ENCODE data around the gene ENKD1.
"Not testable (repeated sequence)": the region's sequence is repeated elsewhere in the genome, so short reads cannot be mapped to it uniquely, and the experiment has no call there.

ENKD1 gene

GRCh38 chr16:67693517-67694285, 27.2 kb upstream of the ENKD1 start:
- 94% methylated on average over 7 of the region's 8 CpGs for WGBS
- not testable (repeated sequence) for H2BK120ac ChIP-seq (ENCODE audit: low read depth, low read length); H3K4ac ChIP-seq (ENCODE audit: low read depth in 1 of 2, low read length in 2 of 2); H3K4me2 ChIP-seq (ENCODE audit: low read length, poor library complexity, severe bottlenecking); H4K8ac ChIP-seq (ENCODE audit: low read length); H3K4me1 ChIP-seq (ENCODE audit: control insufficient read depth, insufficient read depth, low read depth, low read length); H4K91ac ChIP-seq (ENCODE audit: low read length); H3K9me3 ChIP-seq (ENCODE audit: control insufficient read depth, low read length); H3K4me3 ChIP-seq (ENCODE audit: insufficient read depth in 1 of 2, low read depth in 1 of 2, low read length in 2 of 2); H3K14ac ChIP-seq (ENCODE audit: low read length in 2 of 2); H3K23ac ChIP-seq (ENCODE audit: low read length in 2 of 2); H3K9ac ChIP-seq (ENCODE audit: low read length); H2BK5ac ChIP-seq (ENCODE audit: low read depth, low read length, poor library complexity, severe bottlenecking); H2BK15ac ChIP-seq (ENCODE audit: low read depth, poor library complexity, severe bottlenecking); H3K18ac ChIP-seq (ENCODE audit: low read depth in 1 of 2, low read length in 2 of 2); H3K27me3 ChIP-seq (ENCODE audit: control insufficient read depth in 1 of 2, insufficient read depth in 1 of 2, low read length in 2 of 2); H3K27ac ChIP-seq (ENCODE audit: low read length, poor library complexity, severe bottlenecking); H2BK12ac ChIP-seq (ENCODE audit: low read length in 2 of 2); H2AFZ ChIP-seq (ENCODE audit: low read depth, low read length); H2AK5ac ChIP-seq (ENCODE audit: low read length, severe bottlenecking); DNase-seq
- peaks cover 3 to 15% of the 10 kb centered on the region in 2 experiments for H3K36me3 ChIP-seq (ENCODE audit: control insufficient read depth in 1 of 2, insufficient read depth in 2 of 2, low read depth in 1 of 2, low read length in 2 of 2)
- H3K79me1 ChIP-seq (replicated peaks; ENCODE audit: low read length, poor library complexity, severe bottlenecking): peaks cover 32% of the 10 kb centered on the region

GRCh38 chr16:67685388-67686112, 19.0 kb upstream of the ENKD1 start:
- Histone ChIP-seq H2AFZ (ENCODE audit: low read depth, low read length) (no peak overlapping the region), H4K91ac (ENCODE audit: low read length) (no peak overlapping the region), H3K4ac (ENCODE audit: low read depth in 1 of 2, low read length in 2 of 2) (no peak overlapping the region), H3K27ac (ENCODE audit: low read length, poor library complexity, severe bottlenecking) (no peak overlapping the region), H3K79me1 (replicated peaks; ENCODE audit: low read length, poor library complexity, severe bottlenecking) (peaks cover 20% of the 10 kb centered on the region), H3K36me3 (ENCODE audit: control insufficient read depth in 1 of 2, insufficient read depth in 2 of 2, low read depth in 1 of 2, low read length in 2 of 2) (peaks cover 15 to 32% of the 10 kb centered on the region in 2 experiments), H2BK120ac (ENCODE audit: low read depth, low read length) (no peak overlapping the region), H2BK12ac (ENCODE audit: low read length in 2 of 2) (no peak overlapping the region), H2BK5ac (ENCODE audit: low read depth, low read length, poor library complexity, severe bottlenecking) (no peak overlapping the region), H2AK5ac (ENCODE audit: low read length, severe bottlenecking) (no peak overlapping the region), H3K4me3 (ENCODE audit: insufficient read depth in 1 of 2, low read depth in 1 of 2, low read length in 2 of 2) (no peak overlapping the region), H3K27me3 (ENCODE audit: control insufficient read depth in 1 of 2, insufficient read depth in 1 of 2, low read length in 2 of 2) (no peaks in the 10 kb centered on the region), H3K9ac (ENCODE audit: low read length) (no peak overlapping the region), H3K23ac (ENCODE audit: low read length in 2 of 2) (no peak overlapping the region), H3K4me1 (ENCODE audit: control insufficient read depth, insufficient read depth, low read depth, low read length) (peaks cover 2% of the 10 kb centered on the region), H4K8ac (ENCODE audit: low read length) (no peak overlapping the region), H3K4me2 (ENCODE audit: low read length, poor library complexity, severe bottlenecking) (no peak overlapping the region), H2BK15ac (ENCODE audit: low read depth, poor library complexity, severe bottlenecking) (no peak overlapping the region), H3K18ac (ENCODE audit: low read depth in 1 of 2, low read length in 2 of 2) (no peak overlapping the region), H3K14ac (ENCODE audit: low read length in 2 of 2) (no peak overlapping the region), H3K9me3 (ENCODE audit: control insufficient read depth, low read length) (no peaks in the 10 kb centered on the region)
- 96% methylated on average over 14 of the region's 17 CpGs for WGBS
- DNase-seq: no peak

- Histone ChIP-seq H3K14ac (ENCODE audit: low read length in 2 of 2) (no peak overlapping the region), H3K27ac (ENCODE audit: low read length, poor library complexity, severe bottlenecking) (no peak overlapping the region), H3K4me3 (ENCODE audit: insufficient read depth in 1 of 2, low read depth in 1 of 2, low read length in 2 of 2) (no peak overlapping the region), H2BK12ac (ENCODE audit: low read length in 2 of 2) (no peak overlapping the region), H3K4me1 (ENCODE audit: control insufficient read depth, insufficient read depth, low read depth, low read length) (peaks cover 2% of the 10 kb centered on the region), H2BK15ac (ENCODE audit: low read depth, poor library complexity, severe bottlenecking) (no peak overlapping the region), H2AK5ac (ENCODE audit: low read length, severe bottlenecking) (no peak overlapping the region), H3K23ac (ENCODE audit: low read length in 2 of 2) (no peak overlapping the region), H3K18ac (ENCODE audit: low read depth in 1 of 2, low read length in 2 of 2) (no peak overlapping the region), H4K8ac (ENCODE audit: low read length) (no peak overlapping the region), H4K91ac (ENCODE audit: low read length) (no peak overlapping the region), H3K79me1 (replicated peaks; ENCODE audit: low read length, poor library complexity, severe bottlenecking) (peaks cover 22% of the 10 kb centered on the region), H2BK5ac (ENCODE audit: low read depth, low read length, poor library complexity, severe bottlenecking) (no peak overlapping the region), H3K9me3 (ENCODE audit: control insufficient read depth, low read length) (no peaks in the 10 kb centered on the region), H3K27me3 (ENCODE audit: control insufficient read depth in 1 of 2, insufficient read depth in 1 of 2, low read length in 2 of 2) (no peaks in the 10 kb centered on the region), H3K9ac (ENCODE audit: low read length) (no peak overlapping the region), H3K4ac (ENCODE audit: low read depth in 1 of 2, low read length in 2 of 2) (no peak overlapping the region), H3K36me3 (ENCODE audit: control insufficient read depth in 1 of 2, insufficient read depth in 2 of 2, low read depth in 1 of 2, low read length in 2 of 2) (peaks cover 18 to 32% of the 10 kb centered on the region in 2 experiments), H2BK120ac (ENCODE audit: low read depth, low read length) (no peak overlapping the region), H3K4me2 (ENCODE audit: low read length, poor library complexity, severe bottlenecking) (no peak overlapping the region), H2AFZ (ENCODE audit: low read depth, low read length) (no peak overlapping the region)
- WGBS: 100% methylated on average over 1 of the region's 4 CpGs
- DNase-seq: no peak
These were observed 17.2 kb upstream of the ENKD1 start for GRCh38 chr16:67683767-67684166.

Data from mesenchymal stem cell (in vitro differentiated cells and primary cell).